ENCODE data around the gene INTS6L. TPM values are rescaled to one million over a fixed set of nuclear protein-coding genes. Genes with fewer than 3 reads are reported as not detected.

The INTS6L gene
- 2.1 and 2.2 TPM in 2 replicates for total RNA-seq (2014; rRNA removed; shearing (Covaris generic))

GRCh38 chrX:135520553-135521404 is at the start of gene INTS6L:
Gene INTS6L, plus strand, starts transcription at chrX:135520660. Its CDS starts 333 bp downstream, at chrX:135520993.

Other genes with a start within 250 kb of the INTS6L start
- gene ETDC, start 211.2 kb upstream of the INTS6L start, total RNA-seq (2014; rRNA removed; shearing (Covaris generic)): not detected in 2 replicates
- 2.7 and 2.8 TPM in 2 replicates for gene ZNF75D, start 176.6 kb upstream of the INTS6L start, total RNA-seq (2014; rRNA removed; shearing (Covaris generic))
- gene ZNF449, start 175.9 kb upstream of the INTS6L start, total RNA-seq (2014; rRNA removed; shearing (Covaris generic)): 1.6 and 2.6 TPM in 2 replicates
- 0.08 and 0.23 TPM in 2 replicates for gene SMIM10L2A, start 98.7 kb upstream of the INTS6L start, total RNA-seq (2014; rRNA removed; shearing (Covaris generic))
- gene CT45A1, start 193.0 kb downstream of the INTS6L start, total RNA-seq (2014; rRNA removed; shearing (Covaris generic)): 66.5 and 103 TPM in 2 replicates
- gene CT45A3, start 247.5 kb downstream of the INTS6L start, total RNA-seq (2014; rRNA removed; shearing (Covaris generic)): 161 and 205 TPM in 2 replicates

All from A375 (cell line).